GM12874 (cell line): ENCODE data around the gene TBC1D5.

ENCODE experiments used
- CTCF ChIP-seq: IDR thresholded peaks from 2 replicates; pipeline ENCODE4 v1.5.1; 2011; ENCODE audit warnings: low read depth, mild to moderate bottlenecking, control low read depth, low read length, moderate library complexity; ENCODE audit not compliant: insufficient read depth

The TBC1D5 gene

GRCh38 chr3:17742102-17742879 is at the start of gene TBC1D5:
TSS of gene TBC1D5 (minus strand) at chr3:17742631. CDS start at chr3:17508570, 234,061 bp downstream.
- no peak for TF ChIP-seq CTCF

GRCh38 chr3:17783426-17783825 is 41.0 kb upstream of the TBC1D5 start:
- no peak for TF ChIP-seq CTCF

- no peak for TF ChIP-seq CTCF
Observed at GRCh38 chr3:17782751-17783150, 40.3 kb upstream of the TBC1D5 start.

- no peak for TF ChIP-seq CTCF
Observed at GRCh38 chr3:17775073-17775472, 32.6 kb upstream of the TBC1D5 start.

GRCh38 chr3:17772556-17772955 is 30.1 kb upstream of the TBC1D5 start:
- no peak for TF ChIP-seq CTCF

GRCh38 chr3:17771177-17772017 is 29.0 kb upstream of the TBC1D5 start:
- no peak for TF ChIP-seq CTCF

GRCh38 chr3:17770682-17771081 is 28.3 kb upstream of the TBC1D5 start:
- TF ChIP-seq CTCF: no peak
